CD4-positive, alpha-beta T cell (primary cell): ENCODE data around the gene HBEGF. TPM values are rescaled to one million over a fixed set of nuclear protein-coding genes. Genes with fewer than 3 reads are reported as not detected.

Experiments used
- ATAC-seq: fragments of 200-7000 bp; cut with Tn5 transposase; one replicate; pipeline ENCODE4 v1.10.0; 2022; ENCODE audit warnings: mild to moderate bottlenecking; ENCODE audit not compliant: poor library complexity
- CTCF ChIA-PET: fragments of 350-600 bp; sonication (Branson Sonifier 250); formaldehyde crosslinking; loops from one replicate; lab custom pipeline; 2021; ENCODE audit warnings: antibody characterized with exemption, inconsistent platforms; lab: Charles Lee
- POLR2A ChIA-PET: fragments of 350-600 bp; sonication (Branson Sonifier 250); formaldehyde crosslinking; loops from one replicate; lab custom pipeline; 2021; ENCODE audit warnings: antibody characterized with exemption, inconsistent platforms; lab: Charles Lee
- DNase-seq, 14 experiments: peaks; one replicate each; pipeline ENCODE4 v3.0.0-alpha.2; 2013 to 2020; ENCODE audit warnings: mixed read lengths in 2 of 14
- H3K27ac ChIP-seq, 2 donors: one replicate each; pipeline versions ENCODE4 v1.5.1 to v1.7.0; 2013; ENCODE audit warnings: low read length in 2 of 2, low read depth in 1 of 2, mild to moderate bottlenecking in 1 of 2
- H3K27me3 ChIP-seq, 2 experiments: 1 replicate in 1 of 2; 2 replicates in 1 of 2; pipeline versions ENCODE4 v1.6.1 to v1.7.0; 2013; ENCODE audit warnings: low read length in 2 of 2, control low read depth in 1 of 2, mild to moderate bottlenecking in 1 of 2, moderate library complexity in 1 of 2; ENCODE audit not compliant: insufficient read depth in 2 of 2, control insufficient read depth in 1 of 2
- H3K36me3 ChIP-seq: one replicate; pipeline ENCODE4 v1.6.1; 2013; ENCODE audit warnings: low read length, control low read depth; ENCODE audit not compliant: insufficient read depth
- H3K4me1 ChIP-seq: one replicate; pipeline ENCODE4 v1.6.1; 2013; ENCODE audit warnings: low read length, control low read depth; ENCODE audit not compliant: insufficient read depth
- H3K4me3 ChIP-seq: one replicate; pipeline ENCODE4 v1.5.1; 2013; ENCODE audit warnings: mild to moderate bottlenecking, low read length, moderate library complexity
- H3K9me3 ChIP-seq, 2 experiments: 1 replicate in 1 of 2; 2 replicates in 1 of 2; pipeline versions ENCODE4 v1.6.1 to v1.7.0; 2013; ENCODE audit warnings: low read length in 2 of 2, mild to moderate bottlenecking in 2 of 2, control low read depth in 1 of 2, moderate library complexity in 1 of 2; ENCODE audit not compliant: control insufficient read depth in 1 of 2, insufficient read depth in 1 of 2
- H3K27ac Mint-ChIP-seq: one replicate; pipeline ENCODE4 v1.8.0; 2020; ENCODE audit warnings: mixed read lengths
- H3K27me3 Mint-ChIP-seq: one replicate; pipeline ENCODE4 v1.8.0; 2021; ENCODE audit warnings: mixed read lengths
- H3K36me3 Mint-ChIP-seq: one replicate; pipeline ENCODE4 v1.8.0; 2021; ENCODE audit warnings: low read depth, mixed read lengths
- H3K4me1 Mint-ChIP-seq: one replicate; pipeline ENCODE4 v1.8.0; 2021; ENCODE audit warnings: low read depth, mixed read lengths
- H3K4me3 Mint-ChIP-seq: one replicate; pipeline ENCODE4 v1.8.0; 2020; ENCODE audit warnings: mild to moderate bottlenecking, mixed read lengths
- H3K9me3 Mint-ChIP-seq: one replicate; pipeline ENCODE4 v1.8.0; 2020; ENCODE audit warnings: mixed read lengths
- CTCF ChIP-seq: fragments of 200-600 bp; IDR thresholded peaks from one replicate; pipeline ENCODE4 v1.8.0; 2022; ENCODE audit warnings: antibody characterized with exemption, mild to moderate bottlenecking
- intact Hi-C, 2 experiments: fragments of 100-400 bp; cut with DNase I in 1 of 2; cut with micrococcal nuclease in 1 of 2; formaldehyde crosslinking; loops; one replicate each; pipeline versions ENCODE4 v1.15.1 to v1.9.0; 2023 to 2025; cut with DNase I, micrococcal nuclease
- total RNA-seq, 174 experiments: library from RNA in 2 of 174; stranded (reverse) in 2 of 174; gene quantifications; one replicate each; pipeline ENCODE4 v1.2.3 and lab custom pipeline; 2021 to 2026

HBEGF gene
- total RNA-seq, 2 experiments from 2014 or later: 3.6 to 4.2 TPM

GRCh38 chr5:140360101-140360500, 13.7 kb upstream of the HBEGF start, which contains the start of gene SLC4A9:
SLC4A9 (plus strand) TSS chr5:140360194; CDS start chr5:140360237, 43 bp downstream.
- POLR2A ChIA-PET: no interaction called here
- Mint-ChIP-seq H3K9me3 (no peaks in the 10 kb centered on the region), H3K4me1 (peaks cover 16% of the 10 kb centered on the region), H3K27ac (no peak within 1 kb of the TSS), H3K27me3 (peaks cover 4% of the 10 kb centered on the region), H3K36me3 (no peaks in the 10 kb centered on the region), H3K4me3 (no peak within 1 kb of the TSS)
- TF ChIP-seq CTCF: no peak
- Histone ChIP-seq H3K36me3 (no peaks in the 10 kb centered on the region), H3K4me1 (peaks cover 26% of the 10 kb centered on the region), H3K27me3 (no peaks in the 10 kb centered on the region), H3K9me3 (no peaks in the 10 kb centered on the region), H3K4me3 (no peak within 1 kb of the TSS), H3K27ac (no peak within 1 kb of the TSS)
- ATAC-seq (no peak), DNase-seq (no peak)
- CTCF ChIA-PET: interaction anchor here (0.8 to 2.1 kb wide), 4 partner anchors 8 to 116 kb away, joined by 3 to 8 read pairs (median 4); partner anchors contain the start of gene HBEGF
- intact Hi-C loops: no loop called here

- Histone ChIP-seq H3K27me3 (no peaks in the 10 kb centered on the region), H3K4me1 (peaks cover 26% of the 10 kb centered on the region), H3K9me3 (no peaks in the 10 kb centered on the region), H3K4me3 (no peak overlapping the region), H3K36me3 (no peaks in the 10 kb centered on the region), H3K27ac (no peak overlapping the region)
- no peak overlapping the region for H3K4me3 Mint-ChIP-seq
- intact Hi-C loops: no loop called here
- no peak for TF ChIP-seq CTCF
- peaks cover 4% of the 10 kb centered on the region for H3K27me3 Mint-ChIP-seq
- no peaks in the 10 kb centered on the region for H3K9me3 Mint-ChIP-seq
- ATAC-seq (no peak), DNase-seq (no peak)
- H3K4me1 Mint-ChIP-seq: peaks cover 16% of the 10 kb centered on the region
- ChIA-PET CTCF (interaction anchor here (0.7 to 2.1 kb wide), 5 partner anchors 13 to 679 kb away, joined by 3 to 8 read pairs (median 5); partner anchors contain the start of gene HBEGF), POLR2A (no interaction called here)
- H3K27ac Mint-ChIP-seq: no peak overlapping the region
- no peaks in the 10 kb centered on the region for H3K36me3 Mint-ChIP-seq
Measured at GRCh38 chr5:140358738-140359310, 12.4 kb upstream of the HBEGF start.

- Histone ChIP-seq H3K4me1 (peaks cover 15% of the 10 kb centered on the region), H3K27me3 (no peaks in the 10 kb centered on the region), H3K4me3 (peak overlapping the region; percentile 40), H3K36me3 (no peaks in the 10 kb centered on the region), H3K9me3 (no peaks in the 10 kb centered on the region), H3K27ac (no peak overlapping the region)
- peaks cover 10% of the 10 kb centered on the region for H3K4me1 Mint-ChIP-seq
- TF ChIP-seq CTCF: peak; percentile 77
- H3K4me3 Mint-ChIP-seq: no peak overlapping the region
- no peaks in the 10 kb centered on the region for H3K9me3 Mint-ChIP-seq
- ChIA-PET POLR2A (no interaction called here), CTCF (interaction anchor here (1.6 to 2.0 kb wide), 2 partner anchors 15 to 113 kb away, joined by 5 to 7 read pairs; no protein-coding TSS in a partner anchor)
- intact Hi-C loops: loop anchor here (1.0 to 2.0 kb wide), 2 partner anchors 55 to 113 kb away; partner anchors contain the start of gene PFDN1 (in 1 of the 2)
- ATAC-seq: peak; percentile 98
- H3K36me3 Mint-ChIP-seq: no peaks in the 10 kb centered on the region
- peak; percentile 56 to 87 (median 65) for DNase-seq
- no peak overlapping the region for H3K27ac Mint-ChIP-seq
- H3K27me3 Mint-ChIP-seq: peaks cover 4% of the 10 kb centered on the region
Measured at GRCh38 chr5:140357726-140358093, 11.3 kb upstream of the HBEGF start.
